Measurements from ENCODE around the gene TMX2.

GRCh38 chr11:57662893-57663292 is 49.5 kb upstream of the TMX2 start:
- TF ChIP-seq TAF1 (IDR thresholded peaks at IDR 0.05; ENCODE audit: borderline replicate concordance, low read depth, low read length) (no peak), POLR2AphosphoS5 (IDR thresholded peaks at IDR 0.05; ENCODE audit: low read depth, low read length) (no peak), POLR2A (IDR thresholded peaks at IDR 0.05; ENCODE audit: low read depth, low read length) (no peak)

Data from GM12892 (cell line).